Smooth muscle cell (in vitro differentiated cells): ENCODE results near the gene ARAP2. TPM values are rescaled to one million over a fixed set of nuclear protein-coding genes. Genes with fewer than 3 reads are reported as not detected.

Source experiments
- DNase-seq: peaks from one replicate; lab custom pipeline; 2025; ENCODE audit not compliant: unreplicated experiment; lab: John Stamatoyannopoulos, UW
- H2AFZ ChIP-seq: fragments of 200-600 bp; sonication (generic); 2 replicates; pipeline ENCODE4 v1.6.0; 2016; ENCODE audit warnings: antibody characterized with exemption, low read depth, mild to moderate bottlenecking
- H3F3A ChIP-seq: fragments of 200-600 bp; sonication (generic); 2 replicates; pipeline ENCODE4 v1.6.0; 2017; ENCODE audit warnings: antibody characterized with exemption, low read depth
- H3K27ac ChIP-seq: fragments of 200-600 bp; sonication (generic); 2 replicates; pipeline ENCODE4 v1.5.1; 2016; ENCODE audit warnings: low read depth, mild to moderate bottlenecking
- H3K27me3 ChIP-seq: fragments of 200-600 bp; sonication (generic); 2 replicates; pipeline ENCODE4 v1.6.1; 2016; ENCODE audit warnings: low read depth, mild to moderate bottlenecking
- H3K36me3 ChIP-seq: fragments of 200-600 bp; sonication (generic); 2 replicates; pipeline ENCODE4 v1.5.1; 2016; ENCODE audit warnings: low read depth
- H3K4me1 ChIP-seq: fragments of 200-600 bp; sonication (generic); 2 replicates; pipeline ENCODE4 v1.5.1; 2016; ENCODE audit warnings: low read depth
- H3K4me2 ChIP-seq: fragments of 200-600 bp; sonication (generic); 2 replicates; pipeline ENCODE4 v1.6.0; 2016; ENCODE audit warnings: mild to moderate bottlenecking
- H3K4me3 ChIP-seq: fragments of 200-600 bp; sonication (generic); 2 replicates; pipeline ENCODE4 v1.5.1; 2016; ENCODE audit warnings: mild to moderate bottlenecking
- H3K79me2 ChIP-seq: fragments of 200-600 bp; sonication (generic); 2 replicates; pipeline ENCODE4 v1.6.0; 2016; ENCODE audit warnings: low read depth, mild to moderate bottlenecking
- H3K9ac ChIP-seq: fragments of 200-600 bp; sonication (generic); 2 replicates; pipeline ENCODE4 v1.6.0; 2016; ENCODE audit warnings: low read depth
- H3K9me3 ChIP-seq: fragments of 200-600 bp; sonication (generic); replicated peaks from 2 replicates; pipeline ENCODE4 v1.5.1; 2016; ENCODE audit warnings: low read depth
- H4K20me1 ChIP-seq: fragments of 200-600 bp; sonication (generic); 2 replicates; pipeline ENCODE4 v1.6.0; 2016; ENCODE audit warnings: low read depth
- WGBS: methylation state at CpG from one replicate; pipeline ENCODE4 v1.1.7; 2016; ENCODE audit warnings: low lambda C conversion rate; 5-methylcytosine and 5-hydroxymethylcytosine counted together
- polyA plus RNA-seq: library from polyadenylated mRNA; unstranded; fragments of >200 nt; fragmentation: Nextera tagmentation; extraction: Ambion mirVana; gene quantifications from 2 replicates; pipeline ENCODE4 v1.2.1, GENCODE V29; 2016
- total RNA-seq: library from RNA; depleted of rRNA; stranded (reverse); fragments of >200 nt; gene quantifications from 2 replicates; pipeline ENCODE4 v1.2.3, GENCODE V29; 2014
- TF ChIP-seq, protein P1 (sequence below): fragments of 200-600 bp; sonication (generic); IDR thresholded peaks from 2 replicates; pipeline ENCODE4 v1.5.1; 2017; ENCODE audit warnings: borderline replicate concordance, mild to moderate bottlenecking, antibody characterized with exemption; ENCODE audit not compliant: insufficient read depth, poor library complexity, severe bottlenecking

Gene ARAP2
- total and polyA plus RNA-seq, 2 experiments from 2014 or later = 1.2 to 17.9 TPM

DNA sequence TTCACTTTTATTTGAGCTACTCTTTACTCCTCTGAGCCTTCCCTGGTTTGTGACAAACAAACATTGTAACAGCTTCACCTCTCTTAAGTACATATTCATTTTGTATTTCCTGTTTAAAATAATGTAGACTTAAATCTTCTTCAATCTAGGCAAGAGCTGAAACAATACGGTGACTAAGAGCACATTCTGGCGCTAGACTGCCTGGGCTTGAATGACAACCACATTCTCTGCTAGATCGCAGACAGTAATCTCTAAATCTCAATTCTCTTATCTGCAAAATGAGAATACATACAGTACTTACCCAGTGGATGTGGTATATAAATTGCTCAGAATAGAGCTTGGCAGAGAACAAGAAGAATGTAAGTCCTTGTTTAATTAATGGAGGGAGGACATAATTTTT is 144.8 kb downstream of the ARAP2 start:
- Histone ChIP-seq H3K36me3 (no peaks in the 10 kb centered on the region), H3K9ac (no peak overlapping the region), H3K9me3 (no peaks in the 10 kb centered on the region), H3K79me2 (no peaks in the 10 kb centered on the region), H2AFZ (no peak overlapping the region), H3K4me1 (no peaks in the 10 kb centered on the region), H3K27ac (no peak overlapping the region), H3K4me3 (no peak overlapping the region), H3F3A (no peaks in the 10 kb centered on the region), H4K20me1 (no peaks in the 10 kb centered on the region), H3K27me3 (no peaks in the 10 kb centered on the region), H3K4me2 (no peak overlapping the region)
- TF ChIP-seq, protein P1, sequence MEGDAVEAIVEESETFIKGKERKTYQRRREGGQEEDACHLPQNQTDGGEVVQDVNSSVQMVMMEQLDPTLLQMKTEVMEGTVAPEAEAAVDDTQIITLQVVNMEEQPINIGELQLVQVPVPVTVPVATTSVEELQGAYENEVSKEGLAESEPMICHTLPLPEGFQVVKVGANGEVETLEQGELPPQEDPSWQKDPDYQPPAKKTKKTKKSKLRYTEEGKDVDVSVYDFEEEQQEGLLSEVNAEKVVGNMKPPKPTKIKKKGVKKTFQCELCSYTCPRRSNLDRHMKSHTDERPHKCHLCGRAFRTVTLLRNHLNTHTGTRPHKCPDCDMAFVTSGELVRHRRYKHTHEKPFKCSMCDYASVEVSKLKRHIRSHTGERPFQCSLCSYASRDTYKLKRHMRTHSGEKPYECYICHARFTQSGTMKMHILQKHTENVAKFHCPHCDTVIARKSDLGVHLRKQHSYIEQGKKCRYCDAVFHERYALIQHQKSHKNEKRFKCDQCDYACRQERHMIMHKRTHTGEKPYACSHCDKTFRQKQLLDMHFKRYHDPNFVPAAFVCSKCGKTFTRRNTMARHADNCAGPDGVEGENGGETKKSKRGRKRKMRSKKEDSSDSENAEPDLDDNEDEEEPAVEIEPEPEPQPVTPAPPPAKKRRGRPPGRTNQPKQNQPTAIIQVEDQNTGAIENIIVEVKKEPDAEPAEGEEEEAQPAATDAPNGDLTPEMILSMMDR = no peak
- WGBS = 78% methylated on average over 3 of the region's 3 CpGs
- DNase-seq = no peak

DNA sequence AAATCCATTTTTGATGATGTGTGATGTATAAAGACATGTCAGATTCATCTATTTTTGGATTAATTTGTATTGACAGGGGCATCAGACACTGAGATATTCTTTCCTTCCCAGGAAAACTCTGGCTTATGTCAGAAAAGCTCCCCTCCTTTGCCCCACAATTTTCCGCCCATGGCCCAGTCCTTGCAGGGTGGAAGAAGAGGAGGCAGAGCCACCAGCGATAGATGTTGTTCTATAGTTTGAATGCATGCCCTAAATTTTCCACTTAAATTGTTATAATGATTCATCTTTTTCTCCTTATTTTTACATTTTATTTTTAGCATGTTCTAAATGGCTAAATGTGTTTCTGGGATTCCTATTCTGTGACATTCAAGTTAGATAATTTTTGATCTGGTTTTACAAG is 149.3 kb downstream of the ARAP2 start:
- Histone ChIP-seq H3K9ac (no peak overlapping the region), H3K4me2 (no peak overlapping the region), H3K36me3 (no peaks in the 10 kb centered on the region), H3K4me1 (no peaks in the 10 kb centered on the region), H3K27me3 (no peaks in the 10 kb centered on the region), H3K79me2 (no peaks in the 10 kb centered on the region), H2AFZ (no peak overlapping the region), H3K9me3 (no peaks in the 10 kb centered on the region), H4K20me1 (no peaks in the 10 kb centered on the region), H3K4me3 (no peak overlapping the region), H3F3A (no peaks in the 10 kb centered on the region), H3K27ac (no peak overlapping the region)
- no peak for DNase-seq
- WGBS = 98% methylated on average over 2 of the region's 2 CpGs
- TF ChIP-seq, protein P1 = no peak

DNA sequence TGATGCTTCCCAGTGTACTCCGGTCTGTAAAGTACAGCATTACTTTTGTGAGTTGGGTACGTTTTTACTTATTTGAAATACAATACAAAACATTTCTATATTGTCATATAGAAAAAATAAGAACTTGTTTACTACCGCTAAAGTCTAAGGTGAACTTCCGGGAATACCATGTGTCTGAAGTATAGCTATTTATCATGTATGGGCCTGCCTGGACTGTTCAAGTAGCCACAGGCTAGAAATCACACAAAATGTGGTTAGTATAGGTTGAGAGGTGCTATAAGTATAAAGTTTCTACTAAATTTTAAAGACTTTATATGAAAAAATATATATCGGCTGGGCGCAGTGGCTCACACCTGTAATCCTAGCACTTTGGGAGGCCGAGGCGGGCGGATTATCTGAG is 152.3 kb downstream of the ARAP2 start:
- no peak overlapping the region for H3K4me2 ChIP-seq
- no peaks in the 10 kb centered on the region for H3K27me3 ChIP-seq
- no peak overlapping the region for H3K9ac ChIP-seq
- H3F3A ChIP-seq = no peaks in the 10 kb centered on the region
- no peaks in the 10 kb centered on the region for H4K20me1 ChIP-seq
- no peak overlapping the region for H2AFZ ChIP-seq
- DNase-seq = no peak
- H3K4me1 ChIP-seq = no peaks in the 10 kb centered on the region
- no peaks in the 10 kb centered on the region for H3K36me3 ChIP-seq
- no peak overlapping the region for H3K4me3 ChIP-seq
- WGBS = 92% methylated on average over 9 of the region's 9 CpGs
- no peaks in the 10 kb centered on the region for H3K9me3 ChIP-seq
- TF ChIP-seq, protein P1 = no peak
- H3K27ac ChIP-seq = no peak overlapping the region
- H3K79me2 ChIP-seq = no peaks in the 10 kb centered on the region

DNA sequence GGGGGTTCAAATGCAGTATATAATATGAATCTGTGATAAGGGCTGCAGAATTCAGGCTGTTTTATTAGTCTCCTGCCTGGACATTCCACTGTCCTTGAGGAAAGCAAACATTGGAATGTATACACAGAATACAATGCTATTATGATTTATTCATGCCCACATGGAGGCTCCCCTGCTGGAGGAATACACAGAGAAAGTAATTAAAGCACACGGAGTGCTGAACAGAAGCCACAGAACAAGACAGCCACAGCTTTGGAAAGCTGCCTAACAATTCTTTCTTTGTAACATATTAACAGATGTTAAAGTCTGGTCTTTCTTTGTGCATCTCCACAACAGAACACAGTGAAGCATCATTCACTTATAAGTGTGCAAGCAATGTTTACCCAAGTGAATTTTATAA is 155.8 kb downstream of the ARAP2 start:
- 56% methylated on average over 1 of the region's 1 CpG for WGBS

More for the DNA sequence above, 155.8 kb downstream of the ARAP2 start:
- Histone ChIP-seq H3K9me3 (no peaks in the 10 kb centered on the region), H2AFZ (no peak overlapping the region), H3K79me2 (no peaks in the 10 kb centered on the region), H3K27me3 (no peaks in the 10 kb centered on the region), H3K4me1 (no peaks in the 10 kb centered on the region), H4K20me1 (no peaks in the 10 kb centered on the region), H3K9ac (no peak overlapping the region), H3K4me2 (no peak overlapping the region), H3K36me3 (no peaks in the 10 kb centered on the region), H3K4me3 (no peak overlapping the region), H3K27ac (no peak overlapping the region), H3F3A (no peaks in the 10 kb centered on the region)
- DNase-seq = no peak
- TF ChIP-seq, protein P1 = no peak
